GM18951 (cell line): ENCODE measurements around the gene GALNT14.

ENCODE experiments used
- POLR2A ChIP-seq: IDR thresholded peaks from 4 replicates; pipeline ENCODE4 v1.6.1; 2011; ENCODE audit warnings: mild to moderate bottlenecking; ENCODE audit not compliant: insufficient read length, insufficient read depth; ENCODE audit errors: extremely low read depth
- in situ Hi-C: fragments of 300-500 bp; cut with MboI; formaldehyde crosslinking; loops from one replicate; pipeline ENCODE4 v1.12.0; 2022; ENCODE audit warnings: low sequenced_read_pairs, mixed read lengths, inconsistent platforms; ENCODE audit not compliant: unreplicated experiment

GALNT14 gene

GRCh38 chr2:30990671-30991070, 147.6 kb downstream of the GALNT14 start:
- in situ Hi-C loops: no loop called here
- TF ChIP-seq POLR2A: no peak

GRCh38 chr2:30990176-30990575, 148.1 kb downstream of the GALNT14 start:
- in situ Hi-C loops: no loop called here
- no peak for TF ChIP-seq POLR2A

- no peak for TF ChIP-seq POLR2A
- in situ Hi-C loops: no loop called here
Observed at GRCh38 chr2:30989746-30990145, 148.5 kb downstream of the GALNT14 start.

GRCh38 chr2:30987566-30987965, 150.7 kb downstream of the GALNT14 start:
- in situ Hi-C loops: no loop called here
- no peak for TF ChIP-seq POLR2A

GRCh38 chr2:30986231-30986580, 152.0 kb downstream of the GALNT14 start:
- TF ChIP-seq POLR2A: no peak
- in situ Hi-C loops: no loop called here

- no peak for TF ChIP-seq POLR2A
- in situ Hi-C loops: no loop called here
Observed at GRCh38 chr2:30985493-30986230, 152.6 kb downstream of the GALNT14 start.

- in situ Hi-C loops: no loop called here
- TF ChIP-seq POLR2A: no peak
Observed at GRCh38 chr2:30984148-30984547, 154.1 kb downstream of the GALNT14 start.

GRCh38 chr2:30981510-30981909, 156.7 kb downstream of the GALNT14 start:
- in situ Hi-C loops: no loop called here
- TF ChIP-seq POLR2A: no peak

GRCh38 chr2:30981096-30981495, 157.1 kb downstream of the GALNT14 start:
- TF ChIP-seq POLR2A: no peak

GRCh38 chr2:30979822-30980245, 158.4 kb downstream of the GALNT14 start:
- in situ Hi-C loops: no loop called here
- TF ChIP-seq POLR2A: no peak

More at GRCh38 chr2:30981096-30981495, 157.1 kb downstream of the GALNT14 start:
- in situ Hi-C loops: no loop called here

- in situ Hi-C loops: no loop called here
- no peak for TF ChIP-seq POLR2A
Observed at GRCh38 chr2:30978854-30979253, 159.4 kb downstream of the GALNT14 start.

GRCh38 chr2:30978044-30978443, 160.2 kb downstream of the GALNT14 start:
- TF ChIP-seq POLR2A: no peak
- in situ Hi-C loops: no loop called here

- TF ChIP-seq POLR2A: no peak
- in situ Hi-C loops: no loop called here
Observed at GRCh38 chr2:30975156-30975555, 163.1 kb downstream of the GALNT14 start.

GRCh38 chr2:30974554-30974953, 163.7 kb downstream of the GALNT14 start:
- in situ Hi-C loops: no loop called here
- no peak for TF ChIP-seq POLR2A
